Measurements from ENCODE around the gene MAD1L1.

The MAD1L1 gene

GRCh38 chr7:1964913-1965578, 267.7 kb downstream of the MAD1L1 start:
- Histone ChIP-seq H3K9me3 (ENCODE audit: control insufficient read depth, insufficient read depth, low read depth, low read length) (no peaks in the 10 kb centered on the region), H3K36me3 (ENCODE audit: control insufficient read depth in 2 of 2, insufficient read depth in 1 of 2, low read length in 2 of 2) (peaks cover 0 to 17% of the 10 kb centered on the region in 2 experiments; a peak in 1 of 3 replicates), H3K4me3 (ENCODE audit: low read depth, low read length) (no peak overlapping the region), H3K27ac (ENCODE audit: extremely low read depth, low read depth, low read length) (no peak overlapping the region), H3K4me1 (ENCODE audit: control insufficient read depth, insufficient read depth, low read length) (no peaks in the 10 kb centered on the region)
- TF ChIP-seq, protein P1, sequence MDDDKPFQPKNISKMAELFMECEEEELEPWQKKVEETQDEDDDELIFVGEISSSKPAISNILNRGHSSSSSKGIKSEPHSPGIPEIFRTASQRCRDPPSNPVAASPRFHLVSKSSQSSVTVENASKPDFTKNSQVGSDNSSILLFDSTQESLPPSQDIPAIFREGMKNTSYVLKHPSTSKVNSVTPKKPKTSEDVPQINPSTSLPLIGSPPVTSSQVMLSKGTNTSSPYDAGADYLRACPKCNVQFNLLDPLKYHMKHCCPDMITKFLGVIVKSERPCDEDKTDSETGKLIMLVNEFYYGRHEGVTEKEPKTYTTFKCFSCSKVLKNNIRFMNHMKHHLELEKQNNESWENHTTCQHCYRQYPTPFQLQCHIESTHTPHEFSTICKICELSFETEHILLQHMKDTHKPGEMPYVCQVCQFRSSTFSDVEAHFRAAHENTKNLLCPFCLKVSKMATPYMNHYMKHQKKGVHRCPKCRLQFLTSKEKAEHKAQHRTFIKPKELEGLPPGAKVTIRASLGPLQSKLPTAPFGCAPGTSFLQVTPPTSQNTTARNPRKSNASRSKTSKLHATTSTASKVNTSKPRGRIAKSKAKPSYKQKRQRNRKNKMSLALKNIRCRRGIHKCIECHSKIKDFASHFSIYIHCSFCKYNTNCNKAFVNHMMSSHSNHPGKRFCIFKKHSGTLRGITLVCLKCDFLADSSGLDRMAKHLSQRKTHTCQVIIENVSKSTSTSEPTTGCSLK (tag by site-specific recombination; IDR thresholded peaks at IDR 0.05), result no peak
- TF ChIP-seq ZFP37 (tag by site-specific recombination; IDR thresholded peaks at IDR 0.05) (no peak), ZXDB (tag by site-specific recombination; IDR thresholded peaks at IDR 0.05) (no peak)
- POLR2A ChIA-PET, result interaction anchor here (1.5 kb wide), 1 partner anchor 21 kb away, joined by 3 read pairs; no protein-coding TSS in a partner anchor
- CTCF ChIA-PET, result interaction anchor here (1.2 kb wide), 1 partner anchor 382 kb away, joined by 3 read pairs; no protein-coding TSS in a partner anchor

DNA sequence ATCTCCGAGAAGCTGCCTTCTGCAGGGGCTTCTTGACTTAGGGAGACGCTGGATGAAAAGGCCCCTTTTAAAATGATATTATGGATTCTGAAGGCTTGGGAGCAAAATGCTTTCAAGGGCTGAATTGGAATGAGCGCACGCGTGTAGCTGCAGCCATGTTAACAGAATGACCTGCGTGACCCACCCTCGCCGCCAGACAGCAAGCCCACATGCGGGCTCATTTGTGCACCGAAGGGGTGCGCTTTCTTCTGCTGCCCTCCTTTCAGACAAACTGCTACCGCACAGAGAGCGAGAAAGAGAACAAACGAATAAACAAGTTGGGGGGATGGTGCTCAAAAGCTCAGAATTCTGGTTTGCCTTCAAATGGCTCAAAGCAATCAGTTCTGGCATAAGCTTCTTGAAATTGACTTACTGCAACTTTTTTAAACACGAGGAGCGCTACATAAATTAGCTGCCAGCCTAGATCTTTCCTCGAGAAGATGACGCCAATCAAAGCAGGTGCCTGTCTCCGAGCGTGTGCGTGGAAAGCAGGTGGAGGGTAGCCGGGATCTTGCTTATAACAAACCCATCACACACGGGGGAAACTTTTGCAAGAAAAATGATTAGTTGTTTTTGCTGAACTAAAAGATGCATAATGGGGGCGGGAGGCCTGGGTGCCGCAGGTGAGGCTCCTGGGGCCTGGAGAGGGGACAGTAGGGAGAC, 268.4 kb downstream of the MAD1L1 start:
- ChIA-PET POLR2A (interaction anchor here (1.5 kb wide), 1 partner anchor 21 kb away, joined by 3 read pairs; no protein-coding TSS in a partner anchor), CTCF (interaction anchor here (1.2 kb wide), 1 partner anchor 383 kb away, joined by 3 read pairs; no protein-coding TSS in a partner anchor)
- no peaks in the 10 kb centered on the region for H3K4me1 ChIP-seq (ENCODE audit: control insufficient read depth, insufficient read depth, low read length)
- TF ChIP-seq SCRT1 (tag by site-specific recombination; IDR thresholded peaks at IDR 0.05; ENCODE audit: borderline replicate concordance) (no peak), ZBTB49 (tag by site-specific recombination; IDR thresholded peaks at IDR 0.05; ENCODE audit: low read depth) (no peak), ZNF561 (tag by site-specific recombination; IDR thresholded peaks at IDR 0.05; ENCODE audit: borderline replicate concordance) (no peak), KLF17 (tag by site-specific recombination; IDR thresholded peaks at IDR 0.05) (no peak), ZSCAN23 (tag by site-specific recombination; IDR thresholded peaks at IDR 0.05) (no peak), ZNF558 (tag by site-specific recombination; IDR thresholded peaks at IDR 0.05) (no peak), SP7 (tag by site-specific recombination; IDR thresholded peaks at IDR 0.05) (no peak), ZNF521 (tag by site-specific recombination; IDR thresholded peaks at IDR 0.05) (no peak), ZNF514 (tag by site-specific recombination; IDR thresholded peaks at IDR 0.05) (no peak), ZBTB20 (tag by site-specific recombination; IDR thresholded peaks at IDR 0.05) (no peak), ZNF792 (tag by site-specific recombination; IDR thresholded peaks at IDR 0.05) (no peak), ZNF843 (tag by site-specific recombination; IDR thresholded peaks at IDR 0.05) (no peak), ZNF16 (tag by site-specific recombination; IDR thresholded peaks at IDR 0.05; ENCODE audit: low read depth) (no peak), ZNF140 (tag by site-specific recombination; IDR thresholded peaks at IDR 0.05) (no peak)
- TF ChIP-seq, protein P2, sequence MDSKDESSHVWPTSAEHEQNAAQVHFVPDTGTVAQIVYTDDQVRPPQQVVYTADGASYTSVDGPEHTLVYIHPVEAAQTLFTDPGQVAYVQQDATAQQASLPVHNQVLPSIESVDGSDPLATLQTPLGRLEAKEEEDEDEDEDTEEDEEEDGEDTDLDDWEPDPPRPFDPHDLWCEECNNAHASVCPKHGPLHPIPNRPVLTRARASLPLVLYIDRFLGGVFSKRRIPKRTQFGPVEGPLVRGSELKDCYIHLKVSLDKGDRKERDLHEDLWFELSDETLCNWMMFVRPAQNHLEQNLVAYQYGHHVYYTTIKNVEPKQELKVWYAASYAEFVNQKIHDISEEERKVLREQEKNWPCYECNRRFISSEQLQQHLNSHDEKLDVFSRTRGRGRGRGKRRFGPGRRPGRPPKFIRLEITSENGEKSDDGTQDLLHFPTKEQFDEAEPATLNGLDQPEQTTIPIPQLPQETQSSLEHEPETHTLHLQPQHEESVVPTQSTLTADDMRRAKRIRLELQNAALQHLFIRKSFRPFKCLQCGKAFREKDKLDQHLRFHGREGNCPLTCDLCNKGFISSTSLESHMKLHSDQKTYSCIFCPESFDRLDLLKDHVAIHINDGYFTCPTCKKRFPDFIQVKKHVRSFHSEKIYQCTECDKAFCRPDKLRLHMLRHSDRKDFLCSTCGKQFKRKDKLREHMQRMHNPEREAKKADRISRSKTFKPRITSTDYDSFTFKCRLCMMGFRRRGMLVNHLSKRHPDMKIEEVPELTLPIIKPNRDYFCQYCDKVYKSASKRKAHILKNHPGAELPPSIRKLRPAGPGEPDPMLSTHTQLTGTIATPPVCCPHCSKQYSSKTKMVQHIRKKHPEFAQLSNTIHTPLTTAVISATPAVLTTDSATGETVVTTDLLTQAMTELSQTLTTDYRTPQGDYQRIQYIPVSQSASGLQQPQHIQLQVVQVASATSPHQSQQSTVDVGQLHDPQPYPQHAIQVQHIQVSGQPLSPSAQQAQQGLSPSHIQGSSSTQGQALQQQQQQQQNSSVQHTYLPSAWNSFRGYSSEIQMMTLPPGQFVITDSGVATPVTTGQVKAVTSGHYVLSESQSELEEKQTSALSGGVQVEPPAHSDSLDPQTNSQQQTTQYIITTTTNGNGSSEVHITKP (tag by site-specific recombination; IDR thresholded peaks at IDR 0.05), result no peak
- TF ChIP-seq, protein P3, sequence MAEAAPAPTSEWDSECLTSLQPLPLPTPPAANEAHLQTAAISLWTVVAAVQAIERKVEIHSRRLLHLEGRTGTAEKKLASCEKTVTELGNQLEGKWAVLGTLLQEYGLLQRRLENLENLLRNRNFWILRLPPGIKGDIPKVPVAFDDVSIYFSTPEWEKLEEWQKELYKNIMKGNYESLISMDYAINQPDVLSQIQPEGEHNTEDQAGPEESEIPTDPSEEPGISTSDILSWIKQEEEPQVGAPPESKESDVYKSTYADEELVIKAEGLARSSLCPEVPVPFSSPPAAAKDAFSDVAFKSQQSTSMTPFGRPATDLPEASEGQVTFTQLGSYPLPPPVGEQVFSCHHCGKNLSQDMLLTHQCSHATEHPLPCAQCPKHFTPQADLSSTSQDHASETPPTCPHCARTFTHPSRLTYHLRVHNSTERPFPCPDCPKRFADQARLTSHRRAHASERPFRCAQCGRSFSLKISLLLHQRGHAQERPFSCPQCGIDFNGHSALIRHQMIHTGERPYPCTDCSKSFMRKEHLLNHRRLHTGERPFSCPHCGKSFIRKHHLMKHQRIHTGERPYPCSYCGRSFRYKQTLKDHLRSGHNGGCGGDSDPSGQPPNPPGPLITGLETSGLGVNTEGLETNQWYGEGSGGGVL (tag by site-specific recombination; IDR thresholded peaks at IDR 0.05), result no peak
- TF ChIP-seq, protein P4, sequence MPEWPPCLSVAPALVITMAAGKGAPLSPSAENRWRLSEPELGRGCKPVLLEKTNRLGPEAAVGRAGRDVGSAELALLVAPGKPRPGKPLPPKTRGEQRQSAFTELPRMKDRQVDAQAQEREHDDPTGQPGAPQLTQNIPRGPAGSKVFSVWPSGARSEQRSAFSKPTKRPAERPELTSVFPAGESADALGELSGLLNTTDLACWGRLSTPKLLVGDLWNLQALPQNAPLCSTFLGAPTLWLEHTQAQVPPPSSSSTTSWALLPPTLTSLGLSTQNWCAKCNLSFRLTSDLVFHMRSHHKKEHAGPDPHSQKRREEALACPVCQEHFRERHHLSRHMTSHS (tag by site-specific recombination; IDR thresholded peaks at IDR 0.05), result no peak

More for the DNA sequence above, 268.4 kb downstream of the MAD1L1 start:
- H3K36me3 ChIP-seq (ENCODE audit: control insufficient read depth in 2 of 2, insufficient read depth in 1 of 2, low read length in 2 of 2), result peaks cover 0 to 17% of the 10 kb centered on the region in 2 experiments; a peak in 1 of 3 replicates
- H3K9me3 ChIP-seq (ENCODE audit: control insufficient read depth, insufficient read depth, low read depth, low read length), result no peaks in the 10 kb centered on the region
- H3K4me3 ChIP-seq (ENCODE audit: low read depth, low read length), result no peak overlapping the region
- H3K27ac ChIP-seq (ENCODE audit: extremely low read depth, low read depth, low read length), result no peak overlapping the region

All from HEK293 (cell line).